Measurements from ENCODE around the gene ZFX. TPM values are rescaled to one million over a fixed set of nuclear protein-coding genes. Genes with fewer than 3 reads are reported as not detected.

ZFX gene
- total and polyA plus RNA-seq, 2 donors (not counting 1 experiment from before 2014, with no cell fraction given): 31.2 to 61.9 TPM

GRCh38 chrX:24148121-24148520 is 1.4 kb upstream of the ZFX start:
- Histone ChIP-seq H3K9ac (ENCODE audit: insufficient read depth, low read length) (peak overlapping the region; percentile 94), H3K27ac (ENCODE audit: insufficient read depth, low read length) (peak overlapping the region; percentile 91), H4K20me1 (ENCODE audit: control insufficient read depth, extremely low read depth, insufficient read depth, low read length) (peaks cover 5% of the 10 kb centered on the region), H3K4me3 (replicated peaks in 1 of 4; ENCODE audit: control extremely low read depth in 1 of 4, insufficient read depth in 1 of 4, low read depth in 3 of 4, low read length in 4 of 4) (peak overlapping the region in 3 of 4 experiments; percentile 60 to 66 (median 66)), H3K27me3 (ENCODE audit: control insufficient read depth, insufficient read depth, low read length) (no peaks in the 10 kb centered on the region), H3K36me3 (ENCODE audit: control insufficient read depth, insufficient read depth, low read length) (no peaks in the 10 kb centered on the region), H3K79me2 (ENCODE audit: control insufficient read depth, insufficient read depth, low read length) (peaks cover 28% of the 10 kb centered on the region), H3K4me1 (ENCODE audit: control insufficient read depth, extremely low read depth, insufficient read depth, low read length) (peaks cover 4% of the 10 kb centered on the region), H2AFZ (ENCODE audit: low read length) (no peak overlapping the region), H3K4me2 (ENCODE audit: extremely low read depth, insufficient read depth, low read length) (peak overlapping the region; percentile 97), H3K9me3 (ENCODE audit: control insufficient read depth, insufficient read depth, low read depth, low read length) (no peaks in the 10 kb centered on the region)
- TF ChIP-seq, protein P1, sequence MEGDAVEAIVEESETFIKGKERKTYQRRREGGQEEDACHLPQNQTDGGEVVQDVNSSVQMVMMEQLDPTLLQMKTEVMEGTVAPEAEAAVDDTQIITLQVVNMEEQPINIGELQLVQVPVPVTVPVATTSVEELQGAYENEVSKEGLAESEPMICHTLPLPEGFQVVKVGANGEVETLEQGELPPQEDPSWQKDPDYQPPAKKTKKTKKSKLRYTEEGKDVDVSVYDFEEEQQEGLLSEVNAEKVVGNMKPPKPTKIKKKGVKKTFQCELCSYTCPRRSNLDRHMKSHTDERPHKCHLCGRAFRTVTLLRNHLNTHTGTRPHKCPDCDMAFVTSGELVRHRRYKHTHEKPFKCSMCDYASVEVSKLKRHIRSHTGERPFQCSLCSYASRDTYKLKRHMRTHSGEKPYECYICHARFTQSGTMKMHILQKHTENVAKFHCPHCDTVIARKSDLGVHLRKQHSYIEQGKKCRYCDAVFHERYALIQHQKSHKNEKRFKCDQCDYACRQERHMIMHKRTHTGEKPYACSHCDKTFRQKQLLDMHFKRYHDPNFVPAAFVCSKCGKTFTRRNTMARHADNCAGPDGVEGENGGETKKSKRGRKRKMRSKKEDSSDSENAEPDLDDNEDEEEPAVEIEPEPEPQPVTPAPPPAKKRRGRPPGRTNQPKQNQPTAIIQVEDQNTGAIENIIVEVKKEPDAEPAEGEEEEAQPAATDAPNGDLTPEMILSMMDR (conservative IDR thresholded peaks at IDR 0.05 in 1 of 2, IDR thresholded peaks at IDR 0.05 in 1 of 2; ENCODE audit: low read depth in 1 of 2, low read length in 2 of 2): no peak
- DNase-seq (ENCODE audit: low read depth in 2 of 2): no peak

- Histone ChIP-seq H3K9me3 (ENCODE audit: control insufficient read depth, insufficient read depth, low read depth, low read length) (no peaks in the 10 kb centered on the region), H3K4me2 (ENCODE audit: extremely low read depth, insufficient read depth, low read length) (peak overlapping the region; percentile 97), H3K36me3 (ENCODE audit: control insufficient read depth, insufficient read depth, low read length) (no peaks in the 10 kb centered on the region), H3K4me1 (ENCODE audit: control insufficient read depth, extremely low read depth, insufficient read depth, low read length) (peaks cover 4% of the 10 kb centered on the region), H3K79me2 (ENCODE audit: control insufficient read depth, insufficient read depth, low read length) (peaks cover 34% of the 10 kb centered on the region), H4K20me1 (ENCODE audit: control insufficient read depth, extremely low read depth, insufficient read depth, low read length) (peaks cover 5% of the 10 kb centered on the region), H2AFZ (ENCODE audit: low read length) (no peak overlapping the region), H3K4me3 (replicated peaks in 1 of 4; ENCODE audit: control extremely low read depth in 1 of 4, insufficient read depth in 1 of 4, low read depth in 3 of 4, low read length in 4 of 4) (peak overlapping the region; percentile 49 to 66 (median 63)), H3K27ac (ENCODE audit: insufficient read depth, low read length) (peak overlapping the region; percentile 91), H3K27me3 (ENCODE audit: control insufficient read depth, insufficient read depth, low read length) (no peaks in the 10 kb centered on the region), H3K9ac (ENCODE audit: insufficient read depth, low read length) (peak overlapping the region; percentile 94)
- no peak for TF ChIP-seq EZH2 (IDR thresholded peaks at IDR 0.05; ENCODE audit: low read length, missing control alignments)
- TF ChIP-seq, protein P1 (conservative IDR thresholded peaks at IDR 0.05 in 1 of 2, IDR thresholded peaks at IDR 0.05 in 1 of 2; ENCODE audit: low read depth in 1 of 2, low read length in 2 of 2): no peak
- peak; percentile 42 to 70 for DNase-seq (ENCODE audit: low read depth in 2 of 2)
Observed at GRCh38 chrX:24148535-24149350, 786 bp upstream of the ZFX start.

GRCh38 chrX:24150051-24150790 is 692 bp downstream of the ZFX start:
- TF ChIP-seq, protein P1 (conservative IDR thresholded peaks at IDR 0.05 in 1 of 2, IDR thresholded peaks at IDR 0.05 in 1 of 2; ENCODE audit: low read depth in 1 of 2, low read length in 2 of 2): peak; percentile 17 to 21
- TF ChIP-seq EZH2 (IDR thresholded peaks at IDR 0.05; ENCODE audit: low read length, missing control alignments): no peak
- peak overlapping the region; percentile 66 to 94 (median 92) for H3K4me3 ChIP-seq (replicated peaks in 1 of 4; ENCODE audit: control extremely low read depth in 1 of 4, insufficient read depth in 1 of 4, low read depth in 3 of 4, low read length in 4 of 4)
- no peaks in the 10 kb centered on the region for H3K27me3 ChIP-seq (ENCODE audit: control insufficient read depth, insufficient read depth, low read length)
- DNase-seq (ENCODE audit: low read depth in 2 of 2): peak; percentile 90 to 92
- peak overlapping the region; percentile 94 for H3K9ac ChIP-seq (ENCODE audit: insufficient read depth, low read length)
- peaks cover 4% of the 10 kb centered on the region for H3K4me1 ChIP-seq (ENCODE audit: control insufficient read depth, extremely low read depth, insufficient read depth, low read length)
- no peak overlapping the region for H2AFZ ChIP-seq (ENCODE audit: low read length)
- peaks cover 48% of the 10 kb centered on the region for H3K79me2 ChIP-seq (ENCODE audit: control insufficient read depth, insufficient read depth, low read length)
- peak overlapping the region; percentile 99 for H3K4me2 ChIP-seq (ENCODE audit: extremely low read depth, insufficient read depth, low read length)
- H3K27ac ChIP-seq (ENCODE audit: insufficient read depth, low read length): peak overlapping the region; percentile 91
- no peaks in the 10 kb centered on the region for H3K36me3 ChIP-seq (ENCODE audit: control insufficient read depth, insufficient read depth, low read length)
- H4K20me1 ChIP-seq (ENCODE audit: control insufficient read depth, extremely low read depth, insufficient read depth, low read length): peaks cover 5% of the 10 kb centered on the region
- H3K9me3 ChIP-seq (ENCODE audit: control insufficient read depth, insufficient read depth, low read depth, low read length): no peaks in the 10 kb centered on the region
